ENCODE results near the gene DIDO1. TPM values are rescaled to one million over a fixed set of nuclear protein-coding genes. Genes with fewer than 3 reads are reported as not detected.

DIDO1 gene
- total RNA-seq, 2 donors from 2014 or later: 51.4 to 51.5 TPM

- Mint-ChIP-seq H3K27me3 (no peaks in the 10 kb centered on the region), H3K36me3 (ENCODE audit: low read depth) (no peaks in the 10 kb centered on the region), H3K9me3 (no peaks in the 10 kb centered on the region), H3K27ac (no peak overlapping the region), H3K4me1 (peaks cover 5% of the 10 kb centered on the region), H3K4me3 (no peak overlapping the region)
- ATAC-seq (replicated peaks): no peak
Measured at GRCh38 chr20:62957136-62958117, 31.1 kb upstream of the DIDO1 start.

- Mint-ChIP-seq H3K27me3 (no peaks in the 10 kb centered on the region), H3K9me3 (no peaks in the 10 kb centered on the region)
Measured at GRCh38 chr20:62956387-62957135, 30.3 kb upstream of the DIDO1 start.

DNA sequence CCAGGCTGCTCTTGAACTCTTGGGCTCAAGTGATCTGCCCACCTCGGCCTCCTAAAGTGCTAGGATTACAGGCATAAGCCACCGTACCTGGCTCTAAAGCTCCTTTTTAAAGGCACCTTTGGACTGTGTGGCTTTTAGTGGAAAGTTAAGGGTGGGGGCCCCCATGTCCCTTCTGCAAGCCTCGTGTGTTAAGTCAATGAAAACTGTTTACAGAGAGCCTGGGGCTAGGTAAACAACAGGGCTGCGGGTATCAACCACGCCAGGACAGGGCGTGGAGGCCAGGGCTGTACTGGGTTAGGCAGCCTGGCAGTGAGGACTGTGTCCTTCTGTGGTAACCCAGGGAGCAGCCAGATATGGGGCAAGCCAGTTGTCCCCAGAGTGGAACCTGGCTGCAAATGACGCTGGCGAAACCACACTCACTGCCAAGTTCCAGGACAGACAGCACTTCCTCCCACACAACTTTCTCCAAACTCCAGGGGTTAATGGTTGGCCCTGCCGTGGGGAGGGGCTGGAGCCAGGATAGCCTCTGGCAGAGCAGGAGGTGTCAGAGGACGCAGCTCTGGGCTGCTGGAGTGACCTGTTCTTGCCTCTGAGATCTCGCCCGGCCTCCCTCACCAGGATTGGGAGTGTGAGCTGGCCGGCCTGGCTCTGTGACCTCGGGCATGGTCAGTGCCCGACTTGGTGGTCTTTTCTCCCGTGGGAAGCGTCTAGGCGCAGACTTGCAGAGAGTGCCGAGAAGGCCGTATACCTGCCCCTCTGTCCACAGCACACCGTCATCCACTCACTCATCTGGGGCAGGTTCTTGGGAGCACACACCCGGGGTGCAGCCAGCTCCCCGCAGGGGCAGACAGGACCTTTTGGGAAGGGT lies 29.4 kb upstream of the DIDO1 start:
- no peaks in the 10 kb centered on the region for H3K27me3 Mint-ChIP-seq
- no peak overlapping the region for H3K27ac Mint-ChIP-seq
- no peak for ATAC-seq (replicated peaks)
- H3K36me3 Mint-ChIP-seq (ENCODE audit: low read depth): peaks cover under 1% of the 10 kb centered on the region
- peaks cover 5% of the 10 kb centered on the region for H3K4me1 Mint-ChIP-seq
- H3K4me3 Mint-ChIP-seq: no peak overlapping the region
- H3K9me3 Mint-ChIP-seq: no peaks in the 10 kb centered on the region

More at GRCh38 chr20:62956387-62957135, 30.3 kb upstream of the DIDO1 start:
- Mint-ChIP-seq H3K27ac (no peak overlapping the region), H3K4me3 (no peak overlapping the region), H3K36me3 (ENCODE audit: low read depth) (no peaks in the 10 kb centered on the region), H3K4me1 (peaks cover 5% of the 10 kb centered on the region)
- ATAC-seq (replicated peaks): no peak

DNA sequence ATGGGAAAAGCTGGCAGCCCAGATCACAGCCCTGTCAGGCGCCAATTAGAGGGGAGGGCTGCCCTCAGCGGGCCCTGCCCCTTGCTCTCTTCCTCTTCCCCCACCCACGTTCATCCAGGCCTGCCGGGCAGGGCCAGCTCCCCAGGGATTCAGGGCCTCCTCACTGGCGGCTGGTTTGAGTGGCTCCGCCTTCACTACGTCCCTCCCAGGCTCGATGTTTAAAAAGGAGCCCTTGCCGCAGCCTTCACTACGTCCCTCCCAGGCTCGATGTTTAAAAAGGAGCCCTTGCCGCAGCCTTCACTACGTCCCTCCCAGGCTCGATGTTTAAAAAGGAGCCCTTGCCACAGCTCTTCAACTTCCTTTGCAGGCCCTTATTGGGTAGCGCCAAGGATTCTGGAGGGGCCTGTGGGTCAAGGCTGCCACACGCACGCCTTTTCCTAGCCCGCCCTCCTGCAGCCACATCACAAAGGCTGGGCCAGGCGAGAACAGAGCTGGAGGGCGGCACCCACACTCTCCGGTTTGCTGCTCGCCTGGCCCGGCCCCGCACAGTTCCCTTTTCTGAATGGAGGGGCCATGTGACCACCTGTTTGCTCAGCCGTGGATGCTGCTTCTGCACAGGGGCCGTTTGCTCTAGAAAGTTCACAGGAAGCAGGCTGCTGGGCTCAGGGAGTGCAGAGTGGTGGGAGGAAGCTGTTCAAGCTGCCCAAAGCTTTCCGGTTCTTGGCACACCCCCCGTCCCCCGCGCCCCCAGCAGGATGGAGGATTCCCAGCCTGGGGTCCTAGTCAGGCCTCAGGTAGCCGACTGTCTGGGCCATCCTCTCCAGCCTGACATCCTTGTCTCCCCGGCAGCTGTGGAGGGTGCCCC lies 27.8 kb upstream of the DIDO1 start:
- peaks cover 9% of the 10 kb centered on the region for H3K4me1 Mint-ChIP-seq
- H3K36me3 Mint-ChIP-seq (ENCODE audit: low read depth): peaks cover 18% of the 10 kb centered on the region
- H3K27me3 Mint-ChIP-seq: no peaks in the 10 kb centered on the region
- peak; percentile 78 for ATAC-seq (replicated peaks)
- H3K9me3 Mint-ChIP-seq: no peaks in the 10 kb centered on the region
- peak overlapping the region; percentile 84 for H3K4me3 Mint-ChIP-seq
- peak overlapping the region; percentile 94 for H3K27ac Mint-ChIP-seq

DNA sequence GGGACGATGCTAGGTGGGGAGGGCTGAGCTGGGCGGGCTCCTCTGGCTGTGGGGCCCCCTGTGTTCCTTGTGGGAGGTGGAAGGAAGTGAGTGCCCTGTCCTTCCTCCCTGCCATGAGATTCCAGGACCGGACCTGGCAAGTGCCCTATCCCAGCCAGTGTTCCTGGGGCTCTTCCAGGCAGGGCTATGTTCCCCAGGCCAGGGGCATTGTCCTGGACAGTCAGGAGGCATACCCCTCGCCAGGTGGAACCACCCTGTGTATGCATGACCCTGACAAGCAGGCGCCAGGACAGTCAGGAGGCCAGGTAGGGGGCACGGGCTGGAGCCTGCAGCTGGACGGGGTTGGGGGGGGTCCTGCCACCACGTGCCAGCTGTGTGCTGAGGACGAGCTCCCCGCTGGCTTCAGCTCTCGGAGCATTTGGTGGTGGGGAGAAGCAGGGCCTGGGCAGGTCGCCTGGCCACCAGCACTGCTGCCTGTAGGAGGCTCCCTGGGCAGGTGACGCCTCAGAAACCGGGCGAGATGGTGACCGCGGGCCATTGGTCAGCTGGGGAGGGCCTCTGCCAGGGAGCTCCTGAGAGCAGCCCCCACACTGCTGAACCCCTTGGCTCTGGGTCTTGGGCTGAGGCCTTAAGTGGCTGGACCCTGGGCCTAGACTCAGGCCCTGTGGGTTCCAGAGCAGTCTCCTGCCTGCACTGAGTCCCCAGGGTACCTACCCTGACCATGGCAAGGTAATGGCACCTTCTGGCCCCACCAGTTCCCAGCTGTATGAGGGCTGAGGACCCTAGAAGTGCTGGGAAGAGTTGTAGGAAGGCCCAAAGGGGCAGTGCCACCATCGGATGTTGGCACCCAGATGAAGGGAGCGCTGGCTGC lies 26.9 kb upstream of the DIDO1 start:
- H3K4me1 Mint-ChIP-seq: peaks cover 9% of the 10 kb centered on the region
- H3K4me3 Mint-ChIP-seq: peak overlapping the region; percentile 84
- H3K27me3 Mint-ChIP-seq: no peaks in the 10 kb centered on the region

GRCh38 chr20:62952373-62952967 lies 26.2 kb upstream of the DIDO1 start, which contains the start of gene SLC17A9:
SLC17A9 (plus strand) TSS chr20:62952709; CDS start chr20:62952831, 122 bp downstream.
- H3K4me3 Mint-ChIP-seq: peak within 1 kb of the TSS; percentile 84
- no peaks in the 10 kb centered on the region for H3K9me3 Mint-ChIP-seq
- no peaks in the 10 kb centered on the region for H3K27me3 Mint-ChIP-seq
- peak within 1 kb of the TSS; percentile 94 for H3K27ac Mint-ChIP-seq
- ATAC-seq (replicated peaks): peak; percentile 70
- peaks cover 34% of the 10 kb centered on the region for H3K36me3 Mint-ChIP-seq (ENCODE audit: low read depth)
- H3K4me1 Mint-ChIP-seq: peaks cover 9% of the 10 kb centered on the region

More for the DNA sequence above, 26.9 kb upstream of the DIDO1 start:
- no peaks in the 10 kb centered on the region for H3K9me3 Mint-ChIP-seq
- ATAC-seq (replicated peaks): no peak
- peaks cover 26% of the 10 kb centered on the region for H3K36me3 Mint-ChIP-seq (ENCODE audit: low read depth)
- peak overlapping the region; percentile 94 for H3K27ac Mint-ChIP-seq

- Mint-ChIP-seq H3K4me3 (peak overlapping the region; percentile 59), H3K27ac (peak overlapping the region; percentile 72), H3K27me3 (no peaks in the 10 kb centered on the region), H3K4me1 (peaks cover 9% of the 10 kb centered on the region), H3K36me3 (ENCODE audit: low read depth) (peaks cover 39% of the 10 kb centered on the region), H3K9me3 (no peaks in the 10 kb centered on the region)
- ATAC-seq (replicated peaks): no peak
Measured at GRCh38 chr20:62951896-62952372, 25.6 kb upstream of the DIDO1 start.

GRCh38 chr20:62951143-62951895 lies 25.0 kb upstream of the DIDO1 start:
- peaks cover 9% of the 10 kb centered on the region for H3K4me1 Mint-ChIP-seq
- H3K36me3 Mint-ChIP-seq (ENCODE audit: low read depth): peaks cover 45% of the 10 kb centered on the region
- H3K4me3 Mint-ChIP-seq: no peak overlapping the region
- no peaks in the 10 kb centered on the region for H3K27me3 Mint-ChIP-seq
- no peaks in the 10 kb centered on the region for H3K9me3 Mint-ChIP-seq
- H3K27ac Mint-ChIP-seq: no peak overlapping the region
- no peak for ATAC-seq (replicated peaks)

DNA sequence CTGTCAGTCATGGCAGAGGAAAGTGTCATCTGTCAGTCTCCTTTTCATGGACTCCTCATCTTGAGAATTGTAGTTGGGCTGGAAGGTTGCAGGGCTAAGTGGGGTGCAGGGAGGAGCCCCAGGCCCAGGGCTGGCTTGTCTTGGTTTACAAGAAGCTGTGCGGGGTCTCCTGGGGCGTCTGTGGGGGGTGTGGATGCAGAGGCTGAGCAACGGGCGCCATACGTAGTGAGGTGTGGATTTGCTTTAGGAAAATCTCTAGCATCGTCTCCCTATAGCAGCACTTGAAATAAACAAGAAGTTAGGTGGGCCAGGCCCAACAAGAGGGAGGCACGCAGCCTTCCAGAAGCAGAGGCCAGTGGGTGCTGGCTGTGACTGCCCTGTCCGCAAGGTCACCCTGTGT lies 24.4 kb upstream of the DIDO1 start:
- Mint-ChIP-seq H3K27ac (no peak overlapping the region), H3K27me3 (no peaks in the 10 kb centered on the region), H3K9me3 (no peaks in the 10 kb centered on the region), H3K4me3 (no peak overlapping the region), H3K36me3 (ENCODE audit: low read depth) (peaks cover 51% of the 10 kb centered on the region), H3K4me1 (peaks cover 9% of the 10 kb centered on the region)
- ATAC-seq (replicated peaks): no peak

GRCh38 chr20:62949962-62950361 lies 23.7 kb upstream of the DIDO1 start:
- H3K9me3 Mint-ChIP-seq: no peaks in the 10 kb centered on the region
- no peak overlapping the region for H3K27ac Mint-ChIP-seq
- H3K4me1 Mint-ChIP-seq: peaks cover 9% of the 10 kb centered on the region
- peaks cover 59% of the 10 kb centered on the region for H3K36me3 Mint-ChIP-seq (ENCODE audit: low read depth)
- H3K4me3 Mint-ChIP-seq: no peak overlapping the region
- ATAC-seq (replicated peaks): no peak
- no peaks in the 10 kb centered on the region for H3K27me3 Mint-ChIP-seq

DNA sequence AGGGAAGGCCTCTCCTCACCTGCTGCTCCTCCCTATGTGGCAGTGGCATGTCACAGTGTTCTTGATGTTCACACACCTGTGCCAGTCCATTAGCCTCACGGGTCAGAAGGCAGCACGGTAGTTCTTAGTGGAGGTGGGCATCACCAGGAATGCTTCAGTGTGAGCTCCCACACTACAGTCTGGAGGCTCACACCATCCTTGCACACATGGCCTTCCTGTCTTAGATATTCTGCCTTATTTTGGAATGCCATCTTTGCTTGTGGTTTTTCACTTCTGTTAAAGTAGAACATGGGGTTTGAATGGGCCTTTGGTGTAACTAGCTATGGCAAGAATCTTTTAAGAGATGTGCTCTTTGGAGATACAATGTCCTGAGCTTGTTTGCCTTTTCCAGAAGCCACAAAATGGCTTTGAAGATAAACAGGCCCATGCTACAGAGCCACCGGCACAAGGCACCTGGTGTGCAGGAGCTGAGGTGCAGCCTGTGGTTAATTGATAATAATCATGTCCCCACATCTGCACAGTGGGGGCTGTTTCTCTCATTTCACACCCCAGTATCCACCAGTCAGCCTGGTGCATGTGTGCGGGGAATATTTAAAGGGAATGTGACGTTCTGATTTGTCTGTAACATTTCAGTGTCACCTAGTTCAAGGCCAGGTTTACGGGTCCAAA lies 23.0 kb upstream of the DIDO1 start:
- Mint-ChIP-seq H3K4me3 (no peak overlapping the region), H3K9me3 (no peaks in the 10 kb centered on the region), H3K27me3 (no peaks in the 10 kb centered on the region), H3K27ac (no peak overlapping the region), H3K36me3 (ENCODE audit: low read depth) (peaks cover 65% of the 10 kb centered on the region), H3K4me1 (peaks cover 9% of the 10 kb centered on the region)
- ATAC-seq (replicated peaks): no peak
